SK-N-MC (cell line): ENCODE results near the gene SPTLC1.

ENCODE experiments used
- EZH2 ChIP-seq: fragments of 200-600 bp; sonication (generic); IDR thresholded peaks from one replicate; pipeline ENCODE4 v1.6.1; 2017; ENCODE audit warnings: antibody characterized with exemption
- FOXP2 ChIP-seq: optimal IDR thresholded peaks from 2 replicates; pipeline ENCODE3; 2011; ENCODE audit warnings: mild to moderate bottlenecking, moderate library complexity; ENCODE audit not compliant: insufficient read depth; ENCODE audit errors: extremely low read length, control extremely low read depth
- POLR2AphosphoS5 ChIP-seq: IDR thresholded peaks from 2 replicates; pipeline ENCODE4 v1.6.1; 2012; ENCODE audit warnings: mild to moderate bottlenecking, low read depth, low read length, borderline replicate concordance

GRCh38 chr9:92147030-92147851 lies 32.0 kb upstream of the SPTLC1 start:
- no peak for TF ChIP-seq EZH2
- TF ChIP-seq POLR2AphosphoS5 = no peak
- TF ChIP-seq FOXP2 = no peak
